Measurements from ENCODE around the gene DOCK4. TPM values are rescaled to one million over a fixed set of nuclear protein-coding genes. Genes with fewer than 3 reads are reported as not detected.

The DOCK4 gene
- total and polyA plus RNA-seq, 7 donors = 3.0 to 28.5 (median 14.1) TPM

DNA sequence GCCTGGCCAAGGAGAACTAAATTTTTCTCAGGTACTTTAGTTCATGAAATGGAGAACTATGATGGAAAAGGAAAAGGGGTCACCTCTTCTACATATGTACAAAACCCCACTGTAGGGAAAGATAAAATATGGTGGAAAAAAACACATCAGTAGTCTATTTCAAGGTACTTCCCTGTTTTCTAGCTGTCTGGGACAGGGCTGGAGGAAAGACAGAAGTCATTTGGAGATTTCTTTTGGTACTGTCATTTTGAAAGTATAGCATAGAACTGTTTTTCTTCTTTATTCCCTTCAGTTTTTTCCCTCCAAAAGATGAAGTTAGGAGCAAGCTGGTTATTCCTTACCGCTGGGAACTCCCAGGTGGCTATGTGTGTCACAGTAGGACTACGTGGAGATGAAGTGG lies 196.1 kb downstream of the DOCK4 start:
- Histone ChIP-seq H3K27me3 (no peaks in the 10 kb centered on the region), H3K36me3 (no peaks in the 10 kb centered on the region), H3K9me3 (no peaks in the 10 kb centered on the region), H3K4me1 (no peaks in the 10 kb centered on the region), H3K27ac (no peak overlapping the region), H3K4me3 (no peak overlapping the region)
- 88 to 90% methylated on average over 2 of the region's 2 CpGs for WGBS, 2 donors
- intact Hi-C loops (cut with DNase I) = no loop called here
- no peak for DNase-seq
- TF ChIP-seq, protein P1, sequence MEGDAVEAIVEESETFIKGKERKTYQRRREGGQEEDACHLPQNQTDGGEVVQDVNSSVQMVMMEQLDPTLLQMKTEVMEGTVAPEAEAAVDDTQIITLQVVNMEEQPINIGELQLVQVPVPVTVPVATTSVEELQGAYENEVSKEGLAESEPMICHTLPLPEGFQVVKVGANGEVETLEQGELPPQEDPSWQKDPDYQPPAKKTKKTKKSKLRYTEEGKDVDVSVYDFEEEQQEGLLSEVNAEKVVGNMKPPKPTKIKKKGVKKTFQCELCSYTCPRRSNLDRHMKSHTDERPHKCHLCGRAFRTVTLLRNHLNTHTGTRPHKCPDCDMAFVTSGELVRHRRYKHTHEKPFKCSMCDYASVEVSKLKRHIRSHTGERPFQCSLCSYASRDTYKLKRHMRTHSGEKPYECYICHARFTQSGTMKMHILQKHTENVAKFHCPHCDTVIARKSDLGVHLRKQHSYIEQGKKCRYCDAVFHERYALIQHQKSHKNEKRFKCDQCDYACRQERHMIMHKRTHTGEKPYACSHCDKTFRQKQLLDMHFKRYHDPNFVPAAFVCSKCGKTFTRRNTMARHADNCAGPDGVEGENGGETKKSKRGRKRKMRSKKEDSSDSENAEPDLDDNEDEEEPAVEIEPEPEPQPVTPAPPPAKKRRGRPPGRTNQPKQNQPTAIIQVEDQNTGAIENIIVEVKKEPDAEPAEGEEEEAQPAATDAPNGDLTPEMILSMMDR (IDR thresholded peaks at IDR 0.05) = no peak
- TF ChIP-seq EP300 (IDR thresholded peaks at IDR 0.05) (no peak), POLR2AphosphoS5 (IDR thresholded peaks at IDR 0.05) (no peak), POLR2A (IDR thresholded peaks at IDR 0.05) (no peak)

DNA sequence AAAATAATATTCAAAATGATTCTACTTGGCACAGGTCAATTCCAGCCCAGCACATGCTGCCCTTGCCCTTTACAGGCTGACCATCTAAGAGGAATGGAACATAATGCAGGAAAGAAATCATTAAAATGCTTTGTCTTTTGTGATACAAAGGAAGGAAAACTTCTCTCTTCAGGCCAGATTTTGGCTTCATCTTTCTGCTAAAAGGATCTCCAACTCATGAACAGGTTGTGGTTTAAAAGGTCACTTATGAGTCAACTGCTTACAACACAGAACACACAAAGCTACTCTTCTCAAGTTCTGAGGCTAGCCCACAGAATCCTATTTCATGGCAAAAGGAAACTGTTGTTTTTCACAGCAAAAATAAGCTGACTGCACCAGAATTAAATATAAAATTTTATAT lies 197.1 kb downstream of the DOCK4 start:
- Histone ChIP-seq H3K9me3 (no peaks in the 10 kb centered on the region), H3K4me3 (no peak overlapping the region), H3K36me3 (no peaks in the 10 kb centered on the region), H3K27me3 (no peaks in the 10 kb centered on the region), H3K4me1 (no peaks in the 10 kb centered on the region), H3K27ac (no peak overlapping the region)
- DNase-seq = no peak
- TF ChIP-seq, protein P1 (IDR thresholded peaks at IDR 0.05) = no peak
- intact Hi-C loops (cut with DNase I) = no loop called here

DNA sequence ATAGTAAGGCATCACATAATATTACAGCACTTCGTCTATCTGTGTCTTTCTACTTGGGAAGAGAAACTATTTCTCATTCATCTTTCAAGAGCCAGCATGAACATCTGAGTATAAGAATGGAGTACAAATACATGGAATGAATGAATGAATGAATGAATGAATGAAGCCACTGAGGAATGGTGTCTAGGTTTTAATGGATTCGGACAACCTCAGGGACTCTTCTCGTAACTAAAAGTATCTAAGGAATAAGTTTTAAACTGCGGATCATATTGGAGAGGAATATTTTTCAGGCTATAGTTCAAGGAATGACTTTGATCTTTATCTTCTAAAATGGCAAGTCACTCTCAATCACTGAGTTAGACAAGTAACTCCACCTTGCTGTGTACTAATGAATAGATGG lies 199.0 kb downstream of the DOCK4 start:
- Histone ChIP-seq H3K27ac (no peak overlapping the region), H3K27me3 (no peaks in the 10 kb centered on the region), H3K4me3 (no peak overlapping the region), H3K9me3 (no peaks in the 10 kb centered on the region), H3K4me1 (no peaks in the 10 kb centered on the region), H3K36me3 (no peaks in the 10 kb centered on the region)
- intact Hi-C loops (cut with DNase I) = no loop called here
- TF ChIP-seq POLR2A (IDR thresholded peaks at IDR 0.05) (no peak), POLR2AphosphoS5 (IDR thresholded peaks at IDR 0.05) (no peak)
- no peak for DNase-seq
- WGBS, 2 donors = 94 to 96% methylated on average over 4 of the region's 4 CpGs

DNA sequence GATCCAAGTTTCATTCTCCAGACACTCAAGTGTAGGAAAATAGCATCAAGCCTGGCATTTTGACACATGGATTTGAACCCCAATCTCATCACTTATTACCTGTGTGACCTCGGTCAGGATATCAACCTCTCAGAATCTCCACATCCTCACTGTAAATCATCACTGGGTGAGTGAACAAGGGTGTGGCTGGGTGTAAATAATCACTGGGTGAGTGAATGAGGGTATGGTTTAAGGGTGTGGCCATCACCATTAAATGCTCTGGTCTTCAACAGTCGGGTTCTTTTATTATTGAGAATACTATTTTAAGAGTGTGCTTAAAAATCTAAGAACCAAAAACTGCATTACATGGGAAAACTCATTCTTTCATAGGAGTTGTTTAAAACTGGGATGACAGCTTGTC lies 200.1 kb downstream of the DOCK4 start:
- Histone ChIP-seq H3K27ac (no peak overlapping the region), H3K36me3 (no peaks in the 10 kb centered on the region), H3K4me3 (no peak overlapping the region), H3K4me1 (no peaks in the 10 kb centered on the region), H3K9me3 (no peaks in the 10 kb centered on the region), H3K27me3 (no peaks in the 10 kb centered on the region)
- DNase-seq = no peak
- intact Hi-C loops (cut with DNase I) = no loop called here
- TF ChIP-seq POLR2A (IDR thresholded peaks at IDR 0.05) (no peak), EP300 (IDR thresholded peaks at IDR 0.05) (no peak), POLR2AphosphoS5 (IDR thresholded peaks at IDR 0.05) (no peak)
- TF ChIP-seq, protein P1 (IDR thresholded peaks at IDR 0.05) = no peak
- WGBS, 2 donors = 22 to 70% methylated on average over 2 of the region's 2 CpGs

DNA sequence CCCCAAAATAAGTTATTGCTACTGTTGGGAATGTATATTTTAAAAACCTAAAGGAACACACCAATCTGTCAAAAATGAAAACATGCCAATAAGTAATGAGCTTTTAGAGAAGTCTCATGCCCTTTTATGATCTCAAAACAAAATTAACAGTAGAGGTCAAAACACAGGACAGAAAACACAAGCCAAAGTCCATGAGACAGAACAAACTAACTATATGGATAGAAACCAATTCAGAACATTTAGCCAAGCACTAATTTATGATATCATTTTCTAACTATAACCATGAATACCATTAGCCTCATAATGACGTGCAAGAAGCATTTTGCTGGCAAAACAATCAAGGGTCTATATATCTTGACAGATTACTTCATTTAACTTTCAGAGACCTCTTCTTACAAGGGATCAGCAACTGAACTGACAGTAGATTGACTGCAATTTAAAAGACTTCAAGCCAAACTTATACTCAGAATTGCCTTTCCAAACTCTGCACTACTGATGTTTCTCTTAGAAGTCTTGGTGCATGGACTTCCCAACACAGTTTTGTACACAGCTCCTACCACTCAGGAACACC lies 200.9 kb downstream of the DOCK4 start:
- no peaks in the 10 kb centered on the region for H3K9me3 ChIP-seq
- H3K27me3 ChIP-seq = no peaks in the 10 kb centered on the region
- TF ChIP-seq POLR2AphosphoS5 (IDR thresholded peaks at IDR 0.05) = no peak
- TF ChIP-seq EP300 (IDR thresholded peaks at IDR 0.05) = no peak
- TF ChIP-seq, protein P1 (IDR thresholded peaks at IDR 0.05) = no peak
- no peak for TF ChIP-seq POLR2A (IDR thresholded peaks at IDR 0.05)
- H3K4me1 ChIP-seq = no peaks in the 10 kb centered on the region
- no peak overlapping the region for H3K27ac ChIP-seq
- 22 to 55% methylated on average over 1 of the region's 1 CpG for WGBS, 2 donors
- H3K36me3 ChIP-seq = no peaks in the 10 kb centered on the region
- intact Hi-C loops (cut with DNase I) = no loop called here
- no peak overlapping the region for H3K4me3 ChIP-seq
- DNase-seq = no peak
